HG03108 (cell line): ENCODE measurements around the gene RPL22L1.
"Not testable (repeated sequence)": the region's sequence is repeated elsewhere in the genome, so short reads cannot be mapped to it uniquely, and the experiment has no call there.

Experiments used
- ATAC-seq: cut with Tn5 transposase; IDR thresholded peaks from one replicate; pipeline ENCODE4 v1.9.1; 2021; ENCODE audit warnings: moderate library complexity; ENCODE audit not compliant: unreplicated experiment

The RPL22L1 gene

GRCh38 chr3:170869645-170870593 is at the start of gene RPL22L1:
TSS of gene RPL22L1 (minus strand) at chr3:170870195. CDS start at chr3:170870167, 28 bp downstream.
- ATAC-seq: peak; percentile 99

GRCh38 chr3:170918715-170919114 is 48.7 kb upstream of the RPL22L1 start:
- no peak for ATAC-seq

DNA sequence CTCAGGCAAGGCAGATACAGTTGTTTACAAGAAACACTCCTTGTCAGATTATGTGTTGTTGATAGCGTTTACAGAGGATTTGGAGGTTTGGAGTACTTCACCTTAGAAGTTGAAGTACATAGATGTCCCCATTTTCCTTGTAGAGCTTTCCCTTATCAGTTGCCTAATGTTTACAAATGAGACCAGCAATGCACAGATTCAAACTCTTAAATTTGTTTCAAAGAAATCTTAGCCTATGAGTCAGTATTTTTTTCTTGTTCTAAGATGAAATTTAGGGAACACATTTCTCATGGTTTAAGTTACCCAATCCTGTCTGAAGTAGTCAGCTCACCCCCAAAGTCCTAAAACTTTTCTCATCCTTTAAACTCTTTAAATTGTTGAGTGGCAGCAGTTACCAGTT is 44.7 kb upstream of the RPL22L1 start:
- no peak for ATAC-seq

GRCh38 chr3:170914212-170914611 is 44.2 kb upstream of the RPL22L1 start:
- ATAC-seq: no peak

GRCh38 chr3:170911051-170911450 is 41.1 kb upstream of the RPL22L1 start:
- ATAC-seq: no peak

GRCh38 chr3:170910542-170910941 is 40.5 kb upstream of the RPL22L1 start:
- ATAC-seq: no peak

GRCh38 chr3:170909129-170909903 is 39.3 kb upstream of the RPL22L1 start:
- ATAC-seq: no peak

DNA sequence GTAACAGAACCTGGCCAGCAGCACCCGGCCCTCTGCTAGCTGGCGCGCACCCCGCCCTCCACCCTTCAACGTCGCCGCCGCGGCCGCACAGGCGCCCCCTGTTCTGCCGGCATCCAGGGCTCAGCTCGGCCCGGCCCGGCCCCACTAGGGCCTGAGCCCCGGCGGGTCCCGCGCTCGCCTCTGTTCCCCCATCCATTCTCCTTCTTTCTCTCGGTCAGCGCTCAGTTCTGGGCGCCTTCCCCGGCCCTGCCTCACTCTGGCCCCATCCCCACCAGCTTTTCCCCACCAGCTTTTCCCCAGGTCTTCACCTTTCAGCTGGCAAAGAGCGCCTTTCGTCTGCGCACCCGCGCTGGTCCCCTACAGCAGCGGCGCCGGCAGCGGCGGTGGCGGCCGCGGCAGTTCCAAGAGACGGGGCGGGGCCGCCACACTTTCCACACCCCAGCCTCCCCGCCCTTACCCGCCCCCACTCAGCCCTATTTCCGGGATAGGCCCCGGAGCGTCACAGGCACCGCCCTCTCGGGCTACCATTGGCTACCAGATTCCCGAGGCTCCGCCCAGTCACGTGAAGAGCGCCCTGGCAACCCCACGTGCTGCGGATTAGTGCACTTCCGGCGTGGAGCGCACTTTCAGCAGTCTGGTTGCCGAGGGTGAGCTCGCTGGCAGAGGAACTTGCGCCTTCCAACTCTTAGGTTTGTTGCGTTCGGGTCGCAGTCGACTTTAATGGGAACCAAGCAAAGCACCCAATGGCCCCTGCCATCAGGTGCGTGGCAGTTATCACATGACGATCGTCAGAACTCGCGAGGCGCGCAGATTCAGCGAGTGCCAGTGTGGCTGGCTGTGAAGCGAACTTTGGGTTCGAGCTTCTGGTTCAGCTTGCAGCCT is 38.5 kb upstream of the RPL22L1 start, which contains the start of gene EIF5A2:
Gene EIF5A2 (minus strand): TSS at position 403 of the 882 bp plus-strand sequence. CDS start 831 bp downstream, outside the sequence.
- peak; percentile 80 for ATAC-seq

DNA sequence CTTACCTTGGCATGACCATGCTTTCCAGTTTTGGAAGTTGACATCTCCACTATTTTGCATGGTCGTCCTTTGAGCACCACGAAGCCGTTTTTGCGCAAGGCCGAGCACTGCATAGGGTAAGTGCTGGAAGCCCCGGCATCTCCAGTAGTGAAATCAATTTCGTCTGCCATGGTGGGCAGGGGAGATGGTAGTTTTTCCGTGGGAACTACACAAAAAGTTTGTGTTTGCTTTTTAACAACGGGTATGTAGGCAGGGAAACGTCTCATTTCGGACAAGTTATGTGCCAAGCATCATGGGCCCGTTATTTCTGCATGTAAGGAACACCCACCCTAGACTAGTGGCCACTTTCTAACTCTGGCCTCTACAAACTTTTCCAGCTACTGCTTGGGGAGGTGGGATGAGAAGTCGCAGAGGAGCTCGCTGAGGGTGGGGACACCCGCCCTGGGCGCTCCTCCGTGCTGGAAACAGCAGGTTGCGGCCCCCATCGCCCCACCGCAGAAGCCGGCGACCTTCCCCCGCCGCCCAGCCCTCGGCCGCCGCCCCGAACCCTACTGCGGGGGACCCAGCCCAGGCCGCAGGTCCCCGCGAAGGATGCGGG is 37.7 kb upstream of the RPL22L1 start:
- no peak for ATAC-seq

DNA sequence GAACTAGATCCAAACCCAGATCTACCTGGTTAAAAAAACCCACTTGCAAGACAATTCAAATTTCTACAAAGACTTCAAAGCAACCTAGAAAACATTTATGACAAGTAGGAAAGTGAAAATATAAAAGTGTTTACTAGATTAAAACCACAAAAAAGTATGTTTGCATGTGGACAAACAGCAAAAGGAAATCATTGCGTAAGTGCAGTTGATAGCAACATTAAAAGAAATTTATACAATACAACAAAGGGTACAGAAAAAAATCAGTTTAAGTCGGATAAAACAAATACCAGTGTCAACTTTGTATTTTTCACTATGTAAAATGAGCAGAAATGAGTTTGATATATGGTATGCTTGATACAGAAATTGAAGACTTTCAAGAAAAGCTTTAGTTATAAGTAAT is 35.9 kb upstream of the RPL22L1 start:
- no peak for ATAC-seq

GRCh38 chr3:170903123-170903522 is 33.1 kb upstream of the RPL22L1 start:
- ATAC-seq: no peak

GRCh38 chr3:170899455-170899854 is 29.5 kb upstream of the RPL22L1 start:
- no peak for ATAC-seq

DNA sequence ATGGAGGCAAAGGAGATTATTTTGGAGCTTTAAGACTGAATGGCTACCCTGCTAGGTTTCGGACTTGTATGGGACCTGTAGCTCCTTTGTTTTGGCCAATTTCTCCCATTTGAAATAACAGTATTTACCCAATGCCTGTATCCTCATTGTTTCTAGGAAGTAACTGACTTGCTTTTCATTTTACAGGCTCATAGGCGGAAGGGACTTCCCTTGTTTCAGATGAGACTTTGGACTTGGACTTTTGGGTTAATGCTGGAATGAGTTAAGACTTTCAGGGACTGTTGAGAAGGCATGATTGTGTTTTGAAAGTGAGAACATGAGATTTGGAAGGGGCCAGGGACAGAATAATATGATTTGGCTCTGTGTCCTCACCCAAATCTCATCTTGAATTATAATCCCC is 28.0 kb upstream of the RPL22L1 start:
- no peak for ATAC-seq

DNA sequence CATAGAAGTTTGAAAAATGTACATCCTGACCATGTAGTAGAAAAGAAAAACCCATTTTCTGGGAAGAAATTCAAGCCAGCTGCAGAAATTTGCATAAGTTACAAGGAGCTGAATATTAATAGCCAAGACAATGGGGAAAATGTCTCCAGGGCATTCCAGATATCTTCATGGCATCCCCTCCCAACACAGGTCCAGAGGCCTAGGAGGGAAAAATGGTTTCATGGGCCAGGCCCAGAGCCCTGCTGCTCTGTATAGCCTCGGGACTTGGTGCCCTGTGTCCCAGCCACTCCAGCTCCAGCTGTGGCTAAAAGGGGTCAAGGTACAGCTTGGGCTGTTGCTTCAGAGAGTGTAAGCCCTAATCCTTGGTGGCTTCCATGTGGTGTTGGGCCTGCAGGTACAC is 27.2 kb upstream of the RPL22L1 start:
- not testable (repeated sequence) for ATAC-seq

DNA sequence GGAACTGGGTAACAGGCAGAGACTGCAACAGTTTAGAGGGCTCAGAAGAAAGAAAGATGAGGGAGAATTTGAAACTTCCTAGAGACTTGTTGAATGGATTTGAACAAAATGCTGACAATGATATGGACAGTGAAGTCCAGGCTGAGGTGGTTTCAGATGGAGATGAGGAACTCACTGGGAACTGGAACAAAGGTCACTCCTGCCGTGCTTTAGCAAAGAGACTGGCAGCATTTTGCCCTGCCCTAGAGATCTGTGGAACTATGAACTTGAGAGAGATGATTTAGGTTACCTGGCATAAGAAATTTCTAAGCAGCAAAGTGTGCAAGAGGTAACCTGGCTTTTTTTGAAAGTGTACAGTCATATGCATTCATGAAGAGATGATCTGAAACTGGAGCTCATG is 26.8 kb upstream of the RPL22L1 start:
- ATAC-seq: no peak

DNA sequence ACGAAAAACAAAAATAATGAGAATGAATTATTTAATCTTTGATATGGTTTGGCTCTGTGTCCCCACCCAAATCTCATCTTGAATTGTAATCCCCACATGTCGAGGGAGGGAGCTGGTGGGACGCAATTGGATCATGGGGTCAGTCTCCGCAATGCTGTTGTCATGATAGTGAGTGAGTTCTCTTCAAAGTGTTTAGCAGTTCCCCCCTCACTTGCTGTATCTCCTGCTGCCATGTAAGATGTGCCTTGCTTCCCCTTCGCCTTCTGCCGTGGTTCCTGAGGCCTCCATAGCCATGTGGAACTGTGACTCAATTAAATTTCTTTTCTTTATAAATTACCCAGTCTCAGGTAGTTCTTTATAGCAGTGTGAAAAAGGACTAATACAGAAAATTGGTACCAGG is 26.3 kb upstream of the RPL22L1 start:
- not testable (repeated sequence) for ATAC-seq

- ATAC-seq: no peak
Observed at GRCh38 chr3:170893895-170894294, 23.9 kb upstream of the RPL22L1 start.

GRCh38 chr3:170889630-170890029 is 19.6 kb upstream of the RPL22L1 start:
- no peak for ATAC-seq

DNA sequence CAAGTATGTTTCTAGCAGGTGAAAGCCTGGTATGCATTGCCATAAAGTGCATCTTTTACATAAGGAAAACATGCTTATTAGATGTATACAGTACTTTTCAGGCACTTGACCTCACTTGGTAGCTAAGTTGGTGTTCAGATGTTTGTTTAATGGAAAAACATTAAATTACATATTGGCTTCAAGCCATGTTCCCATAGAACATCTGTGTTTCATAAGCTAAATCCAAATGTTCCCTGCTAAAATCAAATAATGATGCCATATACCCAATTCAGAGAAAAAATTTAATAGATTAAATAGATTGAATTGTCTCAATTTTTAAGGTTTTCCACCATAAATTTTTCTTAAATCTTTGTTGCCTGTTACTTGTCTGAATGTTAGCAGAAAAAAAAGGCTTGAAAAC is 19.1 kb upstream of the RPL22L1 start:
- no peak for ATAC-seq
